ENCODE data around the gene ANKRD10. TPM values are rescaled to one million over a fixed set of nuclear protein-coding genes. Genes with fewer than 3 reads are reported as not detected.

The ANKRD10 gene
- total RNA-seq, 1 experiment from 2014 or later, result 168 TPM

GRCh38 chr13:110835721-110836604, 78.9 kb downstream of the ANKRD10 start:
- H3K9ac ChIP-seq (ENCODE audit: low read length), result no peak overlapping the region
- H2AFZ ChIP-seq (ENCODE audit: low read length), result no peak overlapping the region
- H3K27me3 ChIP-seq (ENCODE audit: low read length), result no peaks in the 10 kb centered on the region
- no peaks in the 10 kb centered on the region for H3K79me2 ChIP-seq (ENCODE audit: low read length)
- H3K27ac ChIP-seq (ENCODE audit: low read length), result no peak overlapping the region
- H3K4me2 ChIP-seq (ENCODE audit: low read depth, low read length, poor library complexity, severe bottlenecking), result no peak overlapping the region
- no peaks in the 10 kb centered on the region for H3K4me1 ChIP-seq (ENCODE audit: low read length)
- H4K20me1 ChIP-seq (ENCODE audit: insufficient read depth, low read depth, low read length), result no peaks in the 10 kb centered on the region
- DNase-seq, result no peak
- no peaks in the 10 kb centered on the region for H3K9me3 ChIP-seq (ENCODE audit: low read length)
- no peaks in the 10 kb centered on the region for H3K36me3 ChIP-seq (ENCODE audit: insufficient read depth, low read length)
- H3K9me2 ChIP-seq (replicated peaks; ENCODE audit: insufficient read depth, low read length), result no peaks in the 10 kb centered on the region
- no peak overlapping the region for H3K4me3 ChIP-seq (ENCODE audit: low read length)

- Histone ChIP-seq H4K20me1 (ENCODE audit: insufficient read depth, low read depth, low read length) (no peaks in the 10 kb centered on the region), H2AFZ (ENCODE audit: low read length) (no peak overlapping the region), H3K27ac (ENCODE audit: low read length) (no peak overlapping the region), H3K9me2 (replicated peaks; ENCODE audit: insufficient read depth, low read length) (no peaks in the 10 kb centered on the region), H3K9ac (ENCODE audit: low read length) (no peak overlapping the region), H3K4me3 (ENCODE audit: low read length) (no peak overlapping the region), H3K4me1 (ENCODE audit: low read length) (no peaks in the 10 kb centered on the region), H3K79me2 (ENCODE audit: low read length) (no peaks in the 10 kb centered on the region), H3K36me3 (ENCODE audit: insufficient read depth, low read length) (no peaks in the 10 kb centered on the region), H3K27me3 (ENCODE audit: low read length) (no peaks in the 10 kb centered on the region), H3K4me2 (ENCODE audit: low read depth, low read length, poor library complexity, severe bottlenecking) (no peak overlapping the region), H3K9me3 (ENCODE audit: low read length) (no peaks in the 10 kb centered on the region)
- no peak for DNase-seq
Measured at GRCh38 chr13:110834572-110834971, 80.3 kb downstream of the ANKRD10 start.

GRCh38 chr13:110832531-110832930, 82.3 kb downstream of the ANKRD10 start:
- Histone ChIP-seq H3K4me3 (ENCODE audit: low read length) (no peak overlapping the region), H4K20me1 (ENCODE audit: insufficient read depth, low read depth, low read length) (no peaks in the 10 kb centered on the region), H3K4me2 (ENCODE audit: low read depth, low read length, poor library complexity, severe bottlenecking) (no peak overlapping the region), H3K36me3 (ENCODE audit: insufficient read depth, low read length) (no peaks in the 10 kb centered on the region), H3K9me3 (ENCODE audit: low read length) (no peaks in the 10 kb centered on the region), H3K4me1 (ENCODE audit: low read length) (no peaks in the 10 kb centered on the region), H2AFZ (ENCODE audit: low read length) (no peak overlapping the region), H3K27ac (ENCODE audit: low read length) (no peak overlapping the region), H3K79me2 (ENCODE audit: low read length) (no peaks in the 10 kb centered on the region), H3K27me3 (ENCODE audit: low read length) (no peaks in the 10 kb centered on the region), H3K9me2 (replicated peaks; ENCODE audit: insufficient read depth, low read length) (no peaks in the 10 kb centered on the region), H3K9ac (ENCODE audit: low read length) (no peak overlapping the region)
- no peak for DNase-seq

GRCh38 chr13:110832205-110832479, 82.7 kb downstream of the ANKRD10 start:
- H3K9me2 ChIP-seq (replicated peaks; ENCODE audit: insufficient read depth, low read length), result no peaks in the 10 kb centered on the region
- no peaks in the 10 kb centered on the region for H3K79me2 ChIP-seq (ENCODE audit: low read length)
- no peak overlapping the region for H3K4me2 ChIP-seq (ENCODE audit: low read depth, low read length, poor library complexity, severe bottlenecking)
- no peaks in the 10 kb centered on the region for H3K36me3 ChIP-seq (ENCODE audit: insufficient read depth, low read length)
- no peak overlapping the region for H3K4me3 ChIP-seq (ENCODE audit: low read length)
- no peaks in the 10 kb centered on the region for H3K9me3 ChIP-seq (ENCODE audit: low read length)
- no peak for DNase-seq
- no peak overlapping the region for H3K27ac ChIP-seq (ENCODE audit: low read length)
- no peaks in the 10 kb centered on the region for H3K27me3 ChIP-seq (ENCODE audit: low read length)
- no peaks in the 10 kb centered on the region for H4K20me1 ChIP-seq (ENCODE audit: insufficient read depth, low read depth, low read length)
- H3K4me1 ChIP-seq (ENCODE audit: low read length), result no peaks in the 10 kb centered on the region
- H3K9ac ChIP-seq (ENCODE audit: low read length), result no peak overlapping the region
- H2AFZ ChIP-seq (ENCODE audit: low read length), result no peak overlapping the region

GRCh38 chr13:110831437-110832204, 83.2 kb downstream of the ANKRD10 start:
- H3K4me3 ChIP-seq (ENCODE audit: low read length), result no peak overlapping the region
- H3K9me2 ChIP-seq (replicated peaks; ENCODE audit: insufficient read depth, low read length), result no peaks in the 10 kb centered on the region
- DNase-seq, result no peak
- no peaks in the 10 kb centered on the region for H3K36me3 ChIP-seq (ENCODE audit: insufficient read depth, low read length)
- H3K4me2 ChIP-seq (ENCODE audit: low read depth, low read length, poor library complexity, severe bottlenecking), result no peak overlapping the region
- no peak overlapping the region for H3K9ac ChIP-seq (ENCODE audit: low read length)
- no peaks in the 10 kb centered on the region for H4K20me1 ChIP-seq (ENCODE audit: insufficient read depth, low read depth, low read length)
- H3K4me1 ChIP-seq (ENCODE audit: low read length), result no peaks in the 10 kb centered on the region
- H3K27ac ChIP-seq (ENCODE audit: low read length), result no peak overlapping the region
- no peak overlapping the region for H2AFZ ChIP-seq (ENCODE audit: low read length)
- H3K9me3 ChIP-seq (ENCODE audit: low read length), result no peaks in the 10 kb centered on the region
- H3K79me2 ChIP-seq (ENCODE audit: low read length), result no peaks in the 10 kb centered on the region
- no peaks in the 10 kb centered on the region for H3K27me3 ChIP-seq (ENCODE audit: low read length)

- H3K9ac ChIP-seq (ENCODE audit: low read length), result no peak overlapping the region
- H3K4me1 ChIP-seq (ENCODE audit: low read length), result no peaks in the 10 kb centered on the region
- no peak overlapping the region for H3K4me3 ChIP-seq (ENCODE audit: low read length)
- H3K36me3 ChIP-seq (ENCODE audit: insufficient read depth, low read length), result no peaks in the 10 kb centered on the region
- no peak overlapping the region for H3K27ac ChIP-seq (ENCODE audit: low read length)
- no peaks in the 10 kb centered on the region for H3K27me3 ChIP-seq (ENCODE audit: low read length)
- no peak overlapping the region for H2AFZ ChIP-seq (ENCODE audit: low read length)
- H4K20me1 ChIP-seq (ENCODE audit: insufficient read depth, low read depth, low read length), result no peaks in the 10 kb centered on the region
- no peak overlapping the region for H3K4me2 ChIP-seq (ENCODE audit: low read depth, low read length, poor library complexity, severe bottlenecking)
- no peak for DNase-seq
- H3K79me2 ChIP-seq (ENCODE audit: low read length), result no peaks in the 10 kb centered on the region
- H3K9me3 ChIP-seq (ENCODE audit: low read length), result no peaks in the 10 kb centered on the region
- no peaks in the 10 kb centered on the region for H3K9me2 ChIP-seq (replicated peaks; ENCODE audit: insufficient read depth, low read length)
Measured at GRCh38 chr13:110830800-110831371, 84.0 kb downstream of the ANKRD10 start.

GRCh38 chr13:110830331-110830730, 84.5 kb downstream of the ANKRD10 start:
- Histone ChIP-seq H3K4me3 (ENCODE audit: low read length) (no peak overlapping the region), H3K4me2 (ENCODE audit: low read depth, low read length, poor library complexity, severe bottlenecking) (no peak overlapping the region), H3K9me2 (replicated peaks; ENCODE audit: insufficient read depth, low read length) (no peaks in the 10 kb centered on the region), H3K27me3 (ENCODE audit: low read length) (no peaks in the 10 kb centered on the region), H3K79me2 (ENCODE audit: low read length) (no peaks in the 10 kb centered on the region), H3K36me3 (ENCODE audit: insufficient read depth, low read length) (no peaks in the 10 kb centered on the region), H4K20me1 (ENCODE audit: insufficient read depth, low read depth, low read length) (no peaks in the 10 kb centered on the region), H3K27ac (ENCODE audit: low read length) (no peak overlapping the region), H3K4me1 (ENCODE audit: low read length) (no peaks in the 10 kb centered on the region), H3K9ac (ENCODE audit: low read length) (no peak overlapping the region), H3K9me3 (ENCODE audit: low read length) (no peaks in the 10 kb centered on the region), H2AFZ (ENCODE audit: low read length) (no peak overlapping the region)
- DNase-seq, result no peak

- Histone ChIP-seq H3K36me3 (ENCODE audit: insufficient read depth, low read length) (no peaks in the 10 kb centered on the region), H4K20me1 (ENCODE audit: insufficient read depth, low read depth, low read length) (no peaks in the 10 kb centered on the region), H3K4me1 (ENCODE audit: low read length) (no peaks in the 10 kb centered on the region), H3K9me3 (ENCODE audit: low read length) (no peaks in the 10 kb centered on the region), H3K79me2 (ENCODE audit: low read length) (no peaks in the 10 kb centered on the region), H3K4me3 (ENCODE audit: low read length) (no peak overlapping the region), H3K27ac (ENCODE audit: low read length) (no peak overlapping the region), H3K9ac (ENCODE audit: low read length) (no peak overlapping the region), H3K4me2 (ENCODE audit: low read depth, low read length, poor library complexity, severe bottlenecking) (no peak overlapping the region), H2AFZ (ENCODE audit: low read length) (no peak overlapping the region), H3K9me2 (replicated peaks; ENCODE audit: insufficient read depth, low read length) (no peaks in the 10 kb centered on the region), H3K27me3 (ENCODE audit: low read length) (no peaks in the 10 kb centered on the region)
- no peak for DNase-seq
Measured at GRCh38 chr13:110829486-110829885, 85.4 kb downstream of the ANKRD10 start.

Measured in Karpas-422 (cell line).